ENCODE results near the gene COG5.

COG5 gene

GRCh38 chr7:107292591-107292990 lies 271.1 kb downstream of the COG5 start:
- DNase-seq (ENCODE audit: low spot score): no peak
- POLR2A ChIA-PET (ENCODE audit: low non-redundant PET): no interaction called here
- CTCF ChIA-PET: no interaction called here
- no peak for TF ChIP-seq CTCF (conservative IDR thresholded peaks at IDR 0.05; ENCODE audit: low read depth)
- H3K27ac ChIP-seq: no peak overlapping the region

- ChIA-PET CTCF (interaction anchor here (0.6 kb wide), 3 partner anchors 12 to 288 kb away, joined by 3 to 5 read pairs (median 4); partner anchors contain the start of gene BCAP29), POLR2A (ENCODE audit: low non-redundant PET) (no interaction called here)
- DNase-seq (ENCODE audit: low spot score): no peak
- no peak for TF ChIP-seq CTCF (conservative IDR thresholded peaks at IDR 0.05; ENCODE audit: low read depth)
- no peak overlapping the region for H3K27ac ChIP-seq
Measured at GRCh38 chr7:107291434-107291833, 272.3 kb downstream of the COG5 start.

- no peak for TF ChIP-seq CTCF (conservative IDR thresholded peaks at IDR 0.05; ENCODE audit: low read depth)
- ChIA-PET POLR2A (ENCODE audit: low non-redundant PET) (no interaction called here), CTCF (no interaction called here)
- DNase-seq (ENCODE audit: low spot score): no peak
- no peak overlapping the region for H3K27ac ChIP-seq
Measured at GRCh38 chr7:107286751-107287621, 276.7 kb downstream of the COG5 start.

DNA sequence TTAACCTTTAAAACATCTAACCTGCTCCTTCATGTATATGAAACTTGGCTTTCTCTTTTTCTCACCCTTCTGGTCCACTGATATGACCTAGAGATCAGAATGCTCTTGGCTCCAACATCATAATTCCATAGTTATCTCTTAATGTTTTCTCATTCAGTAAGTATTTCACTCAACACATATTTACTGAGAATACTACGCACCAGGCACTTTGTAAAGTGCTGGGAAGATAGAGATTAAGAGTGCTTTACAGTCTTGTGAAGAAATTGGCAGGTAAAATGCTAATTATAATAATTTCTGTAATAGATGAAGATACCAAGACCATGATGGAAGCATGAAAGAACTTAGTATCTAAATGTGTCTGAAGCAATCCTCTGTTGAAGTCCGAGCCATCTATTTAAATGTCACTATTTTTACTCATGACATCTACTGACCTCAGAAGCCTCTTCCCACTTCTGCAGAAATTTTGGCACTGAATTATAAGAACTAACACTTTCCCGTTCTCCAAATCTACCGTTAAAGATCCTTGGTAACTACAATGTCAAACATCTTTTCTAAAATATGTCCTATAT lies 278.7 kb downstream of the COG5 start:
- ChIA-PET CTCF (no interaction called here), POLR2A (ENCODE audit: low non-redundant PET) (no interaction called here)
- DNase-seq (ENCODE audit: low spot score): no peak
- no peak for TF ChIP-seq CTCF (conservative IDR thresholded peaks at IDR 0.05; ENCODE audit: low read depth)
- H3K27ac ChIP-seq: no peak overlapping the region

DNA sequence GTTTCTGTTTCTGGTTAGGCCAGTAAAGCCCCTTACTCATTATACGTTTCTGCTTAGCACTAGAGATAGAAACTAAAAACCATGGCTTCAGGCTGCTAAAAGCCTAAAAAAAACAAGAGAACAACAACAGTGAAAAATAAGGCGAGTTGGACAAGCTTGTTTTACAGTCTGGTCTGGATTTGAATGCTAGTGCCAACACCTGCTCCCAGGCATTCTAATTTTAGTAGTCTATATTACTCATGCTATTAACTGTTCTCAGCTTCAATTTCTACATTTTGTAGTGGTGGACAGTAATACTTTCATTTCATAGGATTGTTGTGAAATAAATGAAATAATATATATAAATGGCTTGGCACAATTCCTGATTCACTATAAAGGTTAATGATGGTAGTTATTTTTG lies 286.4 kb downstream of the COG5 start:
- ChIA-PET POLR2A (ENCODE audit: low non-redundant PET) (interaction anchor here (0.5 kb wide), 1 partner anchor 70 kb away, joined by 6 read pairs; no protein-coding TSS in a partner anchor), CTCF (no interaction called here)
- DNase-seq (ENCODE audit: low spot score): no peak
- no peak overlapping the region for H3K27ac ChIP-seq
- TF ChIP-seq CTCF (conservative IDR thresholded peaks at IDR 0.05; ENCODE audit: low read depth): no peak

GRCh38 chr7:107276220-107276827 lies 287.4 kb downstream of the COG5 start:
- H3K27ac ChIP-seq: no peak overlapping the region
- no peak for DNase-seq (ENCODE audit: low spot score)
- POLR2A ChIA-PET (ENCODE audit: low non-redundant PET): no interaction called here
- CTCF ChIA-PET: no interaction called here
- no peak for TF ChIP-seq CTCF (conservative IDR thresholded peaks at IDR 0.05; ENCODE audit: low read depth)
